ENCODE results near the gene DDX39B.
"Not testable (repeated sequence)": the region's sequence is repeated elsewhere in the genome, so short reads cannot be mapped to it uniquely, and the experiment has no call there.

The DDX39B gene

GRCh38 chr6:31521835-31522234, 20.0 kb downstream of the DDX39B start:
- no peak overlapping the region for H4K8ac ChIP-seq (ENCODE audit: low read depth, low read length)

GRCh38 chr6:31513456-31514165, 28.2 kb downstream of the DDX39B start:
- Histone ChIP-seq H3K4ac (ENCODE audit: low read depth, low read length) (no peak overlapping the region), H3K4me3 (ENCODE audit: low read length) (no peak overlapping the region), H3K23ac (ENCODE audit: low read length) (no peak overlapping the region), H2BK120ac (ENCODE audit: low read depth, low read length) (no peak overlapping the region), H3K18ac (ENCODE audit: low read length) (no peak overlapping the region), H3K4me1 (ENCODE audit: control insufficient read depth, low read depth, low read length) (no peaks in the 10 kb centered on the region), H3K79me1 (ENCODE audit: low read length) (no peaks in the 10 kb centered on the region), H3K4me2 (ENCODE audit: low read length) (no peak overlapping the region), H3K9ac (ENCODE audit: low read length) (no peak overlapping the region), H3K36me3 (ENCODE audit: control insufficient read depth, insufficient read depth, low read length) (no peaks in the 10 kb centered on the region), H4K5ac (ENCODE audit: low read length) (no peak overlapping the region), H3K56ac (ENCODE audit: low read length) (no peak overlapping the region), H2BK15ac (replicated peaks; ENCODE audit: low read depth) (no peak overlapping the region), H2BK5ac (ENCODE audit: low read length) (no peak overlapping the region), H3K79me2 (ENCODE audit: control insufficient read depth, insufficient read depth, low read length) (no peaks in the 10 kb centered on the region), H4K8ac (ENCODE audit: low read depth, low read length) (no peak overlapping the region), H3K27me3 (ENCODE audit: insufficient read depth, low read length, poor library complexity) (no peaks in the 10 kb centered on the region), H2AK5ac (ENCODE audit: low read length) (no peak overlapping the region), H3K27ac (ENCODE audit: low read depth, low read length) (no peak overlapping the region)
- no peak for DNase-seq
- WGBS (ENCODE audit: extremely low coverage, insufficient coverage, low lambda C conversion rate) = no CpG with 5 or more reads among the region's 5 CpGs

More at GRCh38 chr6:31521835-31522234, 20.0 kb downstream of the DDX39B start:
- H3K4ac ChIP-seq (ENCODE audit: low read depth, low read length) = no peak overlapping the region
- no peak overlapping the region for H3K4me2 ChIP-seq (ENCODE audit: low read length)
- no peak overlapping the region for H2BK15ac ChIP-seq (replicated peaks; ENCODE audit: low read depth)
- no peak overlapping the region for H2BK5ac ChIP-seq (ENCODE audit: low read length)
- H2BK120ac ChIP-seq (ENCODE audit: low read depth, low read length) = no peak overlapping the region
- H2AK5ac ChIP-seq (ENCODE audit: low read length) = no peak overlapping the region
- WGBS (ENCODE audit: extremely low coverage, insufficient coverage, low lambda C conversion rate) = no CpG with 5 or more reads among the region's 3 CpGs
- no peak for DNase-seq
- no peaks in the 10 kb centered on the region for H3K79me2 ChIP-seq (ENCODE audit: control insufficient read depth, insufficient read depth, low read length)
- no peak overlapping the region for H3K27ac ChIP-seq (ENCODE audit: low read depth, low read length)
- no peak overlapping the region for H3K18ac ChIP-seq (ENCODE audit: low read length)
- no peak overlapping the region for H4K5ac ChIP-seq (ENCODE audit: low read length)
- no peak overlapping the region for H3K23ac ChIP-seq (ENCODE audit: low read length)
- H3K56ac ChIP-seq (ENCODE audit: low read length) = no peak overlapping the region
- no peaks in the 10 kb centered on the region for H3K79me1 ChIP-seq (ENCODE audit: low read length)
- H3K4me1 ChIP-seq (ENCODE audit: control insufficient read depth, low read depth, low read length) = no peaks in the 10 kb centered on the region
- H3K27me3 ChIP-seq (ENCODE audit: insufficient read depth, low read length, poor library complexity) = no peaks in the 10 kb centered on the region
- no peak overlapping the region for H3K4me3 ChIP-seq (ENCODE audit: low read length)
- no peaks in the 10 kb centered on the region for H3K36me3 ChIP-seq (ENCODE audit: control insufficient read depth, insufficient read depth, low read length)
- no peak overlapping the region for H3K9ac ChIP-seq (ENCODE audit: low read length)

GRCh38 chr6:31510007-31510406, 31.8 kb downstream of the DDX39B start:
- no peaks in the 10 kb centered on the region for H3K79me2 ChIP-seq (ENCODE audit: control insufficient read depth, insufficient read depth, low read length)
- H3K4me1 ChIP-seq (ENCODE audit: control insufficient read depth, low read depth, low read length) = no peaks in the 10 kb centered on the region
- H3K79me1 ChIP-seq (ENCODE audit: low read length) = peaks cover under 1% of the 10 kb centered on the region
- no peak overlapping the region for H3K27ac ChIP-seq (ENCODE audit: low read depth, low read length)
- H2BK5ac ChIP-seq (ENCODE audit: low read length) = no peak overlapping the region
- H2AK5ac ChIP-seq (ENCODE audit: low read length) = no peak overlapping the region
- no peak overlapping the region for H2BK15ac ChIP-seq (replicated peaks; ENCODE audit: low read depth)
- H3K4me3 ChIP-seq (ENCODE audit: low read length) = no peak overlapping the region
- no peak overlapping the region for H4K5ac ChIP-seq (ENCODE audit: low read length)
- no peak overlapping the region for H3K4me2 ChIP-seq (ENCODE audit: low read length)
- H2BK120ac ChIP-seq (ENCODE audit: low read depth, low read length) = no peak overlapping the region
- H3K18ac ChIP-seq (ENCODE audit: low read length) = no peak overlapping the region
- H3K23ac ChIP-seq (ENCODE audit: low read length) = no peak overlapping the region
- no peak overlapping the region for H4K8ac ChIP-seq (ENCODE audit: low read depth, low read length)
- H3K36me3 ChIP-seq (ENCODE audit: control insufficient read depth, insufficient read depth, low read length) = no peaks in the 10 kb centered on the region
- H3K27me3 ChIP-seq (ENCODE audit: insufficient read depth, low read length, poor library complexity) = no peaks in the 10 kb centered on the region
- no peak overlapping the region for H3K9ac ChIP-seq (ENCODE audit: low read length)
- no peak overlapping the region for H3K4ac ChIP-seq (ENCODE audit: low read depth, low read length)
- no CpG with 5 or more reads among the region's 4 CpGs for WGBS (ENCODE audit: extremely low coverage, insufficient coverage, low lambda C conversion rate)
- DNase-seq = no peak
- H3K56ac ChIP-seq (ENCODE audit: low read length) = no peak overlapping the region

- no CpG with 5 or more reads among the region's 2 CpGs for WGBS (ENCODE audit: extremely low coverage, insufficient coverage, low lambda C conversion rate)
- H3K9ac ChIP-seq (ENCODE audit: low read length) = not testable (repeated sequence)
Observed at GRCh38 chr6:31509036-31509435, 32.8 kb downstream of the DDX39B start.

GRCh38 chr6:31502586-31502985, 39.2 kb downstream of the DDX39B start:
- Histone ChIP-seq H3K4ac (ENCODE audit: low read depth, low read length) (no peak overlapping the region), H3K23ac (ENCODE audit: low read length) (no peak overlapping the region), H3K79me2 (ENCODE audit: control insufficient read depth, insufficient read depth, low read length) (no peaks in the 10 kb centered on the region), H3K27ac (ENCODE audit: low read depth, low read length) (no peak overlapping the region), H4K5ac (ENCODE audit: low read length) (no peak overlapping the region), H3K36me3 (ENCODE audit: control insufficient read depth, insufficient read depth, low read length) (no peaks in the 10 kb centered on the region), H3K18ac (ENCODE audit: low read length) (no peak overlapping the region), H3K79me1 (ENCODE audit: low read length) (peaks cover 2% of the 10 kb centered on the region), H3K27me3 (ENCODE audit: insufficient read depth, low read length, poor library complexity) (no peaks in the 10 kb centered on the region), H2AK5ac (ENCODE audit: low read length) (no peak overlapping the region), H2BK15ac (replicated peaks; ENCODE audit: low read depth) (no peak overlapping the region), H4K8ac (ENCODE audit: low read depth, low read length) (no peak overlapping the region), H3K4me3 (ENCODE audit: low read length) (no peak overlapping the region), H2BK120ac (ENCODE audit: low read depth, low read length) (no peak overlapping the region), H3K4me2 (ENCODE audit: low read length) (no peak overlapping the region), H3K9ac (ENCODE audit: low read length) (no peak overlapping the region), H2BK5ac (ENCODE audit: low read length) (no peak overlapping the region), H3K4me1 (ENCODE audit: control insufficient read depth, low read depth, low read length) (no peaks in the 10 kb centered on the region), H3K56ac (ENCODE audit: low read length) (no peak overlapping the region)
- no peak for DNase-seq

More at GRCh38 chr6:31509036-31509435, 32.8 kb downstream of the DDX39B start:
- H2BK5ac ChIP-seq (ENCODE audit: low read length); H3K4ac ChIP-seq (ENCODE audit: low read depth, low read length); H3K27ac ChIP-seq (ENCODE audit: low read depth, low read length); H3K4me1 ChIP-seq (ENCODE audit: control insufficient read depth, low read depth, low read length); H2AK5ac ChIP-seq (ENCODE audit: low read length); H3K23ac ChIP-seq (ENCODE audit: low read length); H3K4me3 ChIP-seq (ENCODE audit: low read length); H3K18ac ChIP-seq (ENCODE audit: low read length); H3K36me3 ChIP-seq (ENCODE audit: control insufficient read depth, insufficient read depth, low read length); H3K79me2 ChIP-seq (ENCODE audit: control insufficient read depth, insufficient read depth, low read length); H4K8ac ChIP-seq (ENCODE audit: low read depth, low read length); H3K27me3 ChIP-seq (ENCODE audit: insufficient read depth, low read length, poor library complexity); H3K4me2 ChIP-seq (ENCODE audit: low read length); H3K56ac ChIP-seq (ENCODE audit: low read length); H4K5ac ChIP-seq (ENCODE audit: low read length); H3K79me1 ChIP-seq (ENCODE audit: low read length); H2BK120ac ChIP-seq (ENCODE audit: low read depth, low read length); H2BK15ac ChIP-seq (replicated peaks; ENCODE audit: low read depth); DNase-seq: not testable (repeated sequence)

GRCh38 chr6:31499648-31500047, 42.2 kb downstream of the DDX39B start:
- not testable (repeated sequence) for H4K8ac ChIP-seq (ENCODE audit: low read depth, low read length); H3K23ac ChIP-seq (ENCODE audit: low read length); H3K18ac ChIP-seq (ENCODE audit: low read length); H3K27me3 ChIP-seq (ENCODE audit: insufficient read depth, low read length, poor library complexity); H3K4me1 ChIP-seq (ENCODE audit: control insufficient read depth, low read depth, low read length); H3K56ac ChIP-seq (ENCODE audit: low read length); H3K4me3 ChIP-seq (ENCODE audit: low read length); H3K79me1 ChIP-seq (ENCODE audit: low read length); H4K5ac ChIP-seq (ENCODE audit: low read length); H2BK15ac ChIP-seq (replicated peaks; ENCODE audit: low read depth); H2BK120ac ChIP-seq (ENCODE audit: low read depth, low read length); DNase-seq; H2BK5ac ChIP-seq (ENCODE audit: low read length); H3K36me3 ChIP-seq (ENCODE audit: control insufficient read depth, insufficient read depth, low read length); H3K79me2 ChIP-seq (ENCODE audit: control insufficient read depth, insufficient read depth, low read length); H2AK5ac ChIP-seq (ENCODE audit: low read length); H3K9ac ChIP-seq (ENCODE audit: low read length); H3K4ac ChIP-seq (ENCODE audit: low read depth, low read length); H3K4me2 ChIP-seq (ENCODE audit: low read length); H3K27ac ChIP-seq (ENCODE audit: low read depth, low read length)
- WGBS (ENCODE audit: extremely low coverage, insufficient coverage, low lambda C conversion rate) = no CpG with 5 or more reads among the region's 2 CpGs
